HG02798 (cell line): ENCODE data around the gene MED15.
"Not testable (repeated sequence)": the region's sequence is repeated elsewhere in the genome, so short reads cannot be mapped to it uniquely, and the experiment has no call there.

ENCODE experiments used
- ATAC-seq: cut with Tn5 transposase; IDR thresholded peaks from one replicate; pipeline ENCODE4 v1.9.1; 2021; ENCODE audit warnings: mild to moderate bottlenecking; ENCODE audit not compliant: unreplicated experiment, poor library complexity

The MED15 gene

DNA sequence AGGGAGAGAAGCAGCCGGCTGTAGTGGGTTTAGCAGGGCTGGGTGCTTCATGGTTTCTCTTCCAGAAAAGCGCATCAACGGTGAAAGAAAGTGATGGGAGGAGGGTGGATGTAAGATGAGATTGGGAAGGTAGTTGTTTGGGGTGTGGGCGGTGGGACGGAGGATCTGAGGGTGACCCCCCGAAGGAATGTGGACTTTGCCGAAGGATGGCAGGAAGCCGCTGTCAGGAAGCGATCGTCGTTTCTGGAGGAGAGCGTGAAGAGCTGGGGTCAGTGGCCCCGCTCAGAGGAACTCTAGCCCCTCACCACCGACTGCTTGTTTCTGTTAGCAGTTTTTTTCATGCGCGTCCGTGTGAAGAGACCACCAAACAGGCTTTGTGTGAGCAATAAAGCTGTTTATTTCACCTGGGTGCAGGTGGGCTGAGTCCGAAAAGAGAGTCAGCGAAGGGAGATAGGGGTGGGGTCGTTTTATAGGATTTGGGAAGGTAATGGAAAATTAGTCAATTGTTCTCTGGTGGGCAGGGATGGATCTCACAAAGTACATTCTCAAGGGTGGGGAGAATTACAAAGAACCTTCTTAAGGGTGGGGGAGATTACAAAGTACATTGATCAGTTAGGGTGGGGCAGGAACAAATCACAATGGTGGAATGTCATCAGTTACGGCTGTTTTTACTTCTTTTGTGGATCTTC lies 801 bp downstream of the MED15 start:
- ATAC-seq = not testable (repeated sequence)

DNA sequence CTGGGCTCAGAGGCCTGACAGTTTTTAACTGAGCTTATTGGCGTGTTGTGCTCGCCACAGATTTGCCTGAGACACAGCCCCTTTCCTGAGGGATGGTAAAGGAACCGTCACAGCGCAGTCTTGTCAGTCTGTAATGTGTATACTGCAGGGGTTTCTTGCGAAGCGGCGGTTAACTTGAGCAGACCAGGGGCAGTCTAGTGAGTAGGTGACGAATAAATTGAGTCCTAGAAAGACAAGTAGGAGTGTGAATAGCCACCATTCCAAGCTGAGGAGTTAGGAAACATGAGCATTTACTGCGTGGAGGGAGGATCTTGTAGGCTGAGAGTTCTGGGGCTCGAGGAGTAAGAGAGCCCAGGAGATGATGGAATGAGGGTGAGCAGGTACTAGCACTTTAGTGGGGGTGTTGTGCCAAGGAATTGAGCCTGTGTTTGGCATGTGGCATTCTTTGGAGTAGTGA lies 1.4 kb downstream of the MED15 start:
- no peak for ATAC-seq

DNA sequence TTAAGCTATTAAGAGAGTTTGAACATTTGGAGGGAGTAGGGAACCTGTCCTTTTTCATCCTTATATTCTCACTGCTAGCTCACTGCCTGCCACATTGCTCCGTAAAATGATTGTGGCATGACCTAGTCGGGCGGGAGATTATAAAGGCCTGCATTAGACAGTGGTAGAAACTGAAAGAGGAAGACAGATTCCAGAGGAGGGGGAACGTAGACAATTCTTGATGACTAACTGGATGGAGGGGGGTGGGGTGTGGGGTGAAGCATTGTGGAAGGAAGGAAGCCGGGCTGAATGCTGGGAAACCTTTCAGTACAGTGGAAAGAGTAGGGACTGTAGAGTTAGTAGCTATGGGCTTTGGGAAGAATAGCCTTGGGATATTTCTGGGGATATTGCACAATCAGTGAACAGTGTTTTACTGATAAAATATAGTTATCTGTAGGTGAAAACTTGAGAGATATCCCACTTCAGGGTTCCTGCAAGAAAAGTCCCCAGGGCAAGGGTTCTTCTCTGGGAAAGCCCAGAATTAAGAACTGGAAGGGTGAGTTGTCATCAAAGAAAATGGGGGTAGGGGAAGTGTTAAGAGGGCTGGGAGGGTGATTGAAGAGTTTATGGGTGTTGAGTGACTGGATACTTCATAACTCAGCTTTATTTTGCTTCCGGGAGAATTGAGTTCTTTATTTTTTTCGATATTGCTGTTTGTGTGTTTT lies 2.1 kb downstream of the MED15 start:
- ATAC-seq = no peak

DNA sequence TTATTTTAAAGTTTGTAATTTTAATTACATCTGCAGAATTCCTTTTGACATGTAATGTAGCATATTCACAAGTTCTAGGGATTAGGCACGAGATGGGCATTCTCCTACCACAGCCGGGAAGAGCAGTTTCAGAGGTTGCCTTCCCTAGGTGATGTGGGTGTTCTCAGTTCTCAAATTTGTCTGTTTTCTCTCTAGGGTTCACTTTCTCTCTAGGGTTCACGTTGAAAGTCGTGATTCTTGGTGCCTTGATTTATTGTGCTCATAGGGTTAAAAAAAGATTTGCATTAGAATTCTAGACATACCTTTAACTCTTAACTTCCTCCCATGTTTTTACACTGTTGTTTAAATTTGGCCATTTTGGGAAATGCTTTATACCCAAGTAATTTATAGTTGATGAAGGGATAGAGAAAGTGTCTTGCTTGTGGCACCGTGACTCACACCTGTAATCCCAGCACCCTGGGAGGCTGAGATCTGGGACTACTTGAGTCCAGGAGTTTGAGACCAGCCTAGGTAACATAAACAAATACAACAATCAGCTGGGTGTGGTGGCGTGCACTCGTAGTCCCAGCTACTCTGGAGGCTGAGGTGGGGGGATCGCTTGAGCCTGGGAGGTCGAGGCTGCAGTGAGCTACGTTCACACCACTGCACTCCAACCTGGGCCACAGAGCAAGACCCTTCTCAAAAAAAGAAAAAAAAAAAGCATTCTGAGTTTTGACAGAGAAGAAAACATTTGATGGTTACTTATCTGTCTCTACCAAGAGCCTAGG lies 3.6 kb downstream of the MED15 start:
- ATAC-seq = no peak

DNA sequence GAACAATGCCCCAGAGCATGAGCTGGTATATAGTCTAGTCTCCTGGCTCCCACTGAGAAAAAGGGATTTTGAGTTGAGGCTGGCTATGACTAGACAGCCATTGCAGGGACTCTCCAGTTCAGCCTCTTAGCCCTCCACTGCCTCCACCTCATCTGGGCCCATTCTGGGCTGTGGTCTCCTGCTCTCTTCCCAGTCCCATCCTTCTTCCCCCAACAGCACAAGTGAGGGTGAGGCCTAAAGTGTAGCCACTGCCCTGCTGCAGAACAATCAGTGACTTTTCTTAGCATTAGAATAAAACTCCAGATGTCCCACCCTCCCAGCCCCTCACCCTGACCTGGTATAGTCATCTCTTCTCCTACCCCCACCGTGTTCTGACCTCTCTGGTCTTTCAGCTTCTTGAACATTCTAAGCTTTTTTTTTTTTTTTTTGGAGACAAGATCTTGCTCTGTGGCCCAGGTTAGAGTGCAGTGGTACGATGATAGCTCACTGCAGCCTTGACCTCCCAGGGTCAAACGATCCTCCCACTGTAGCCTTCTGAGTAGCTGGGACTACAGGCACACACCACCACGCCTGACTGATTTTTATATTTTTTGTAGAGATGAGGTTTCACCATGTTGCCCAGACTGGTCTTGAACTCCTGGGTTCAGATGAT lies 4.3 kb downstream of the MED15 start:
- ATAC-seq = no peak

DNA sequence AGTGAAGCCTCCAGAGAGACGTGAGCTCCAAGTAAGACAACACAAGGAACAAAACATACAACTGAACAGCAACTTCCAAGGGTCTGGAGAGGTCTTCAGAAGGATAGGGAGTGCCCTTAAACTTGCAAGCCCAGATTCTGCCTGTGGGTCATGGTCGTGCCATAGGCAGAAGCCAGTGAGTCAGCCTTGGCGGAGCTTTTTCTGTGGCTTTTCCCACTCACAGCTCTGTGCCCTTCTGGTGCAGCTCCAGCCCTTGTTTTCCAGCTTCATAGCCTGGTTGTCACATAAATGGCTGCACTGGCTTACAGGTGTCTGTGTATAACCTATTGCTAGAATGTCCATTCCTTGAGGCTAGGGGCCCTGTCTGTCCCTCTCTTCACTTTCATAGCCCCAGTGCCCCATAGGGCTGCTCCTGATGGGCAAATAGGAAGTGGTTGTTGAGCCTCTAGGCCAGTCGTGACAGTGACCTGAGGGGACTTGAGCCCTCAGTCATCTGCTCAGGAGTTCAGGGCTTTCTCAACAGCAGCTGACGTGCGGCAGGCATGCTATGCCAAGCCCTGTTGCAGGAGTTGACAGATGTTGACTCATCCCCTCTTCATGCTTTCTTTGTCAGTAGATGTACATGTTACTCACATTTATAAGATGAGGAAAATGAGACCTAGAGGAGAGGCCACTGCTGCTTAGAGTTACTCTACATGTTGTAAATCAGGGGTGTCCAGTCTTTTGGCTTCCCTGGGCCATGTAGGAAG lies 7.4 kb downstream of the MED15 start:
- no peak for ATAC-seq

DNA sequence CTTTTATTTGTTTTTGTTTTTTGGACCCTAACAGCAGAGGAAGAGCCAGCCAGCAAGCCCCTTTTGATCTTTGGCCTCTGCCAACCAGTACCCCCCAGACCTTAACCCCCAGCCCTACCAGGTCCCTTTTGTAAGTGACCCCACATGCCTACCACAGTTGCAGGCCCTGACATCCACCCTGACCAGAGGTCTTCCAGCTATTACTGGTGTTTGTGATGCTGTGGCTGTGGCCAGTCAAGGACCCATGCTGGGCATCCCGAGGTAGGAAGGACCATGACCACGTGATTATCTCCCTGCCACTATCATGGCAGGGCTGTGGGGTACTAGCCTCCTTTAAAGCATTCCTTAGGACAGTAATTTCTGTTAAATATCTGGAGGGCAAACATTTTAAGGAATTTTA lies 9.0 kb downstream of the MED15 start:
- no peak for ATAC-seq

DNA sequence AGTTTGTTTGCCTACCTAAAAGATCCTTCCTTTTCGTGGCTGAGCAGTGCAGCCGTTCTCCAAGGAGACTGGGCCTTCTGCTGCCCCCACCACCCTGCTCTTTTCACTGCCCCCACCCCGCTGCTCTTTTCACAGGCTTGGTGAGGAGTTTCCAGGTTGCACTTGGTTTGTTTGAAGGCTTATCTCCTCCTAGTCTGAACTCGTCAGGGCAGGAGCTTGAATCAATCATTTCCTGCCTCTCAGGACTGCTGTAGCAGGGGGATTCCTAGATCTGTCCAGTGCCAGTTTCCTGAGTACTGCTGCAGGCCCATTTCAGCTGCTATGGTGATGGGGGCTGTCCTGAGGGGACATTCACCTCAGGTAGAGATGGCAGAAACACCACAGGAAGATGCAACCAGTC lies 10.0 kb downstream of the MED15 start:
- no peak for ATAC-seq

DNA sequence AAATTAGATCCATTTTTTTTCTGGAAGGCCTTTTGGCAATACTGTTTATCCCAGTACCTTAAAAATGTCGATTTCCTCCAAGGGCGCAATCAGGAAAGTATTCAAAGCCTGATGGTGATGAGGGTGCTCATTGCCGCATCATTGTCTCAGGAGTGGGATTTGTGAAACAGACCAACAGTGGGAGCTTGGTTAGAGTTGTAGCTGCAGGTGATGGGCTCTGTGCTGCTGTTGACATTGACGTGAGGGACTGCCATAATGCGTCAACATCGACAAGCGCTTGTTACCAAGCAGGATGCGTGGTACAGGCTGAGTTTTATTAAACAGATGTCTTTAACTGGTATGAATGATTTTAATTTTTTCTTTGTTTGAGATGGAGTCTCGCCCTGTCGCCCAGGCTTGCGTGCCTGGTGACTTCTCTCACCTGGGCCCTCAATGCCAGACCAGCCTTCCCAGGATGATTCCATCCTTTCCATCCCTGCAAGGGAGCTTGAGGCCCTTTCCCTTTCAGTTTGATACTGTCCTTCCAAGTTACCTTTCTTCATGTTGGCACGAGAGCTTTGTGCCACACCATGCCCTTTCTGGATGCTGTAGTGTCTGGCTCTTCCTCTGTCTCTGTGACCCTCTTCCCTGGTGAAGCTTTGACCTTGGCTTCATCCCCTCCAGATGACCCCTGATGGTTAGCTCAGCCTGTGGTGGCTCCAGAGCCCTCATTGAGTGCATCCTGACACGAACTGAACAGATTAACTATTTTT lies 10.6 kb downstream of the MED15 start:
- no peak for ATAC-seq

DNA sequence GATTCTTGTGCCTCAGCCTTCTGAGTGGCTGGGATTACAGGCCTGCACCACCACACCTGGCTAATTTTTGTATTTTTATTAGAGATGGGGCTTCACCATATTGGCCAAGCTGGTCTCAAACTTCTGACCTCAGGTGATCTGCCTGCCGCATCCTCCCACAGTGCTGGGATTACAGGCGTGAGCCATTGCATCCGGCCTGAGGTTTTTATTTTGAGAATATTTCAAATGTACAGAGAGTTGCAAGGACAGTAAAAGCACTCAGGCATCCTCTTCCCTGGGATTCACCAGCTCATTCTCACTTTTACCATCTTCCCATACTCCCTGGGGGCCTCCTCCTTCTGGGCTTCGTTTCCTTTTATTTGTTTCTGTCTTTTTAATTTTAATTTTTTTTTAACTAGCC lies 12.1 kb downstream of the MED15 start:
- no peak for ATAC-seq

DNA sequence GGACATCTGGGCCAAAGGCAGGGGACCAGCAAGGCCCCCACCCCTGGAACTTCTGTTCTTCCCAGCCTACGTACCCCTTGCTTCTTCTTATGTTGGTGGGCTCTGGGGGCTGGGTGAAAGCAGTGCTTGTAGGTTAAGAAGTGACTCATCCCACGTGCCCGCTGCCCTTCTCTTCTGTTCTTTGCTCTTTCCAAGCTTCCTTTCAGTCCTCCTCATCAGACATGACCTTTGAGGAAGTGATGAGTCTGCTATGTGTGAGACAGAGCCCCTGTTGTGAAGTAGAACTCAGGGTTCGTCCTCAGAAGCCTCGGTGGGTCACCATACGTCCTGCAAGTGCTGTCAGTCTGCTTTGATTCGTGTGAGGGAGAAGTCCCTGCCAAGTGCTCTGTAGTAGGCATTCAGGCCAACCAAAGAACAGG lies 12.7 kb downstream of the MED15 start:
- ATAC-seq = no peak

DNA sequence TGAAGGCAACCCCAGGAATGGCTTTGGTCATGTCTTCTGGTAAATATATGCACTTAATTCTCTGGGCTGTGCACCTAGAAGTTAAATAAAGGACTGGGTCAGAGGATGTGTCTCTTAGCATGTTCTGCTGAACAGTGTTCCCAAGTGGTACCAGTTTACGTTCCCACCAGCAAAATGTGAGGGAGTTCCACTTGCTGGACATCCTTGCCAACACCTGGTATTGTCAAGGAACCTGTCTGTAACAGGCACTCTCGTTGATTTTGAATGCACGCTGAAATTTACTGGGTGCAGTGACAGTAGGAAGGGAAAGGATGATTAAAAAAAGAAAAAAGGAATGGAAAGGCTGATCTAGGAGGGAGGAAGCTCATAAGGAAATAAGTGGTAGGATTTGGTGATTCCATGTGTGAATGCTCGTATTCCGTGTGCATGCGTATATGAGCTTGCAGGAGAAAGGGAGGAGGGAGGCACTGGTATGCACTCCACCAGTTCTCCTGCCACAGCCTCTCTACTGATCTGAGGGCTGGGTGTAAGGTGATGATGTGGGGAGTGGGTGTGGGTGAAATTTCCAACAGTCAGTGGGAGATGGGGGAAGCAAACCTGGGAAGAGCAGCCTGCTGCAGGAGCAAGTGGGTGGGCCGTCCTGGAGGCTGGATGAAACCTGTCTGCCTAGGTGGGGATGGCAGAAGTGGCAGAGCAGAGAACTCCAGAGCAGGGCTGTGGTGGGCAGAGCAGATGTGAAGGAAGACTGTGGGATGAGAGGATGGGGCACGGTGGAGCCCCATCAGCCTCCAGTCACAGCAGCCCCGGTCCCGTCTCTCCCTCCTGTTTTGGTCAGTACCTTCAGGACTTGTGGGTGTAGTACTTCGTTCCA lies 15.0 kb downstream of the MED15 start:
- no peak for ATAC-seq

DNA sequence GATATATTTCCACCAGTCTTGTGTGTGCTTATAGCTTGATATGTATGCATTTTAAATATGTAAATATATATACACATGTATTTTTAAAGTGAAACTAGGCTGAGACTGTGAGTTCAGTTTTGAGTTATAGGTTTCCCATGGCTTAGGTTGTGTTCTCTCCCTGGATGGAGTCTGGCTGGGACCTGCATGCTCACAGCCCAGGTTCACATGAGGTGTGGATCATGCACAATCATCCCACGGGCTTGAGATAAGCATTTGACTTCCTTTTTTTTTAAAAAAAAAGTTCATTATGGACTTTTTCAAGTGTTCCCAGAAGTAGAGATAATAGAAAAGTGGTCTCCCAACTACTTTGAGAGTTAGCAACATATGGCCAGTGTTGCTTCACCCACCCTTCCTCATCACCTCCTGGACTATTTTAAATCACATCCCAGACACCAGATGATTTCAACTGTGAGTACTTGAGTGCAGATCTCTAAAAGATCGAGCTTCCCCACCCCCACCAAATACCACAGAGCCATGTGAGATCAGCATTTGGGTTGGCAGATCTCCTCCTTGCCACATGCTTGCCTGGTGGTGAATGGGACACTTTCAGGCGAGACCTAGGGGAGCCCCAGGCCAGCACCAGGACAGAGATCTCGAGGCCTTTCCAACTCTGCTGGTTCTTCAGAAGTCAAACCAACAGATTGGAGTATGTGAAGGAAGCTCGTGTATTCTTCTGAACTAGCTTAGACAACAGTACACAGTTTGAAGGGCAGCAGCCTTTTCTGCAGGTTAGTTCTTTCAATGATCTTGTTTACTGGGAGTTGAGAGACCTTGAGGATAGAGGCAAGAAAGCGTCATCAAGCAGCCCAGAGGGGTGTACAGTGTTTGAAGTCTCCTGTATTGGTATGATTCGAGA lies 15.9 kb downstream of the MED15 start:
- ATAC-seq = no peak

DNA sequence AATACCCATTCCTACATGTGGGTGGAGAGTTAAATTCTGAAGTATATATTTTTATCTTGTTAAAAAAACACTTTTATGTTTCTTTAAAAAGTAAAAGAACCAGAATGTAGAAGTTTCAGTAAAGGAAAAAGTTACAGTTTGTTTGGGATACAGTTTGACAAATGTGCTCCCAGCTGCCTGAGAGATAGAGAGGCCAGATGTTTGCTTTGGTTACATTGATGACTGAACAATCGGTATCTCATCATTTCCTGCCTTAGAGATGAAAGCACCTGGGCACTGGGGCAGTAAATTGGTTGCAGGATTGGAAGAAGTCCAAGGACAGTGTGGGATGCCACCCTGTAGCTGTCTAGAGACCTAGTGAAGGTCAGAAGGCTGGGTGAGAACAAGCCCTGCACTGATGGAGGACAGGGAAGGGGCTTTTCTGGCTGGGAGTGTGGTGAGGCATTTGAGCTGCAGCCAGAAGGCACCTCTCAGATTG lies 16.6 kb downstream of the MED15 start:
- no peak for ATAC-seq

DNA sequence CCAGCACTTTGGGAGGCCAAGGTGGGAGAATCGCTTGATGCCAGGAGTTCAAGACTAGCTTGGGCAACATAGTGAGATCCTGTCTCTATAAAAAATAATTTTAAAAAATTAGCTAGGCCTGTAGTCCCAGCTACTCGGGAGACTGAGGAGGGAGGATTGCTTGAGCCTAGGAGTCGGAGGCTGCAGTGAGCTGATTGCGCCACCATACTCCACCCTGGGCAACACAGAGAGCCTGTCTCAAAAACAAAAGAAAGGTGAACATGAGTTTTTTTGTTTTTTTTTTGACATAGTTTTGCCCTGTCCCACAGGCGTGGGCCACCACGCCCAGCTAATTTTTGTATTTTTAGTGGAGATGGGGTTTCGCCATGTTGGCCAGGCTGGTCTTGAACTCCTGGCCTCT lies 17.6 kb downstream of the MED15 start:
- no peak for ATAC-seq

DNA sequence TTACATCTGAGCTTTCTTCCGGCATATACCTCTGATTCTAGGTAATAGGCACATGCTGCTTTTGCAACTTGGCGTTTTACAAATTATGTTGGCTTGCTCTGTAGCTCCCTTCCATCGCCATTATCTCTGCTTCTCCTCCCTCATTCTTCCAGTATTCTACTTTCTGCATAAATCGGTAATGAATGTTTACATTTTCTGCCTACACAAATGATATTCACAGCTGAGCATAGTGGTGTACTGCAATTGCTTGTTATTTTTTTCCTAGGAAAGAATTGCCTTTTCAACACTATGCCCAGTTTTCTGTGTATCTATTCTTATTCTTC lies 18.9 kb downstream of the MED15 start:
- ATAC-seq = no peak

DNA sequence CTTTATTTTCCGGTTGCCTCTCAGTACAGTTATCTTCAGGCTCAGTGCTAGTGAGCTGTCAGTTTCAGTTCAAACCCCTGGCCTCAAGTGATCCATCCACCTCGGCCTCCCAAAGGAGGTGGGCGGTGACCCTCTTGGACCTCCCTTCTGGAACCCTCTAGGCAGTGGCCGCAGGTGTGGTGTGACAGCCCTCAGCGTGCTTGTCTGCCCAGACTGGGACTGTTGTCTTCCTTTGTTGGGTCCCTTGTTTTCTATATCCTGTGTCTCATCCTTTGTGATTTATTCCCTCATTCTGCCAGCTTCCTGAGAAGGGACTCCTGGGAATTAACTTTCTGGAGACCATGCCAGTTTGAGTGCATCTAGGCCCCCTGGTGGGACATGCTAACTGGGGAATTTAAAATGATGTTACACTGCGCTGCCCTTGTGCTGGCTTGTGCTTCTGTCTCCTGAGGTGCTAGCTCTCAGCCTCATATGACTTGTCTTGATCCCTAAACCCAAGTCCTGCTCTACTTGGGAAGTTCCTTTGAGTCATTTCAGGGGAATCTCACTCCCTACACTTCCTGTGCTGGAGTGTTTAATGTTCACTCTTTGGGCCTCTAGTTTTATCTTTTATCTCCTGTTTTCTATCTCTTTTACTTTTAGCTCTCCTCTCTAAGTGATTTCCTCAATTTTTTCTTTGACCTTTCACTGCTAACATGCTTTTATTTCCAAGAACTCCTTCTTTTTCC lies 19.4 kb downstream of the MED15 start:
- ATAC-seq = no peak
